Effector CD4-positive, alpha-beta T cell (primary cell): ENCODE results near the gene MLLT10.
A peak's percentile ranks its signal among the peaks of the same experiment; 100 is the strongest.
"Not testable (repeated sequence)": the region's sequence is repeated elsewhere in the genome, so short reads cannot be mapped to it uniquely, and the experiment has no call there.

Experiments
- DNase-seq: peaks from one replicate; pipeline ENCODE4 v3.0.0-alpha.2; 2020

Gene MLLT10

DNA sequence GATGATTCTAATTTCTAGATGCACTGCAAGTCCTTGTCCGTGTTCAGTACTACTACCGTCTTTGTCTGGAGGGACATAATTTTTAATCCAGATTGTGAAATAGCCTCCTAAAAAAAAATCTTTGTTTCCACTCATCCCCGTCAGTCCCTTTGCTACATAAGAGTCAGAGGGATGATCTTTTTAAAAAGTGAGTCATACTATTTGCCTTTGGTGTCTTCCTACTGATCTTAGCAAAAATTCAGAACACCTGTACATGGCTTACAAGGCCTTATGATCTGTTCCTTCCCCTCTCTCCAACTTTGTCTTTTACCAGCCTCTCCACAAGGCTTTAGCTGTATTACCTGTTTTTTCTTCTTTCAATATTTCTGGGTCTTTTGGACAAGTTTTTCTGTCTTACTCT lies 173.5 kb downstream of the MLLT10 start:
- no peak for DNase-seq

- no peak for DNase-seq
Observed at GRCh38 chr10:21712975-21713374, 178.9 kb downstream of the MLLT10 start.

DNA sequence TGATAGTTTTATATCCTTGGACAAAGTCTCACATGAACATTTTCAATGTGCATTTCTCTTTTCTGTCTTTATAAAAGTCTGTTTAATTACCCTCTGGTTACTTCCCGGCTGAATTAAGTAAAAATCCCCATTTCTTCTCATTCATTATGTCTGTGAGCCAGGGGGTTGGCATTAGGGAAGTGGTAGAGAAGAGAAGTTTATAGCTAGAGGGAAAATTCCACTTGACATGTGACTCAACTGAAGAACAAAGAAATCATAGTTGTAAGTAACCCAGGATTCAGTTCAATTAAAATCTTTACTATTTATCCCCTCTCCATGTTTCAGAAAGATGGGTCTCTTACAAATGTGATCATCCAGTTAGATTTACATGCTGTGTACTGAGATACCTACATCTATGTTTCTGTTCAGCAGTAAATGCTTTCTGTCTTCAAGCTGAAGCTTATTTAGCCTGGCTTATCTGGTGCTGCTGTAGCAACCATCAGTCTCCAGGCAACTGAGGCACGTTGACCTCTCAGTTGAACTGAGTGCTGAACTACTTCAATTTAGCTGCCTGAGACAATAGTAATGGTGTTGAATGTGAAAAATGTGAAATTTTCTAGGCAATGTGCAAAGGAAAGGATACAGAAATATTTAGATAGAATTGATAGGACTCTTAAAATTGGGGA lies 181.6 kb downstream of the MLLT10 start:
- DNase-seq, result no peak

DNA sequence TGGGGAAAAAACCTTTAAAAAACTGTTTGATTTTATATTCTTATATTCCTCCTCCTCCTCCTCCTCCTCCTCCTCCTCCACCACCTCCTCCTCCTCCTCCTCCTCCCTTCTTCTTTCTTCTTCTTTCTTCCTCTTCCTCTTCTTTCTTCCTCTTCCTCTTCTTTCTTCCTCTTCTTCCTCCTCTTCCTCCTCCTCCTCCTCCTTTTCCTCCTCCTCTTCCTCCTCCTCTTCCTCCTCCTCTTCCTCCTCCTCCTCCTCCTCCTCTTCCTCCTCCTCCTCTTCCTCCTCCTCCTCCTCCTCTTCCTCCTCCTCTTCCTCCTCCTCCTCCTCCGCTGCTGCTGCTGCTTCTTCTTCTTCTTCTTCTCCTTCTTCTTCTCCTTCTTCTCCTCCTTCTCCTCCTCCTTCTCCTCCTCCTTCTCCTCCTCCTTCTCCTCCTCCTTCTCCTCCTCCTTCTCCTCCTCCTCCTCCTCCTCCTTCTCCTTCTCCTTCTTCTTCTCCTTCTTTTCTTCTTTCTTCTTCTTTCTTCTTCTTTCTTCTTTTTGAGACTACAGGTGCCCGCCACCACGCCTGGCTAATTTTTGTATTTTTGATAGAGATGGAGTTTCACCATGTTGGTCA lies 183.5 kb downstream of the MLLT10 start:
- not testable (repeated sequence) for DNase-seq

GRCh38 chr10:21719502-21719901 lies 185.5 kb downstream of the MLLT10 start:
- DNase-seq, result no peak

GRCh38 chr10:21720090-21720489 lies 186.1 kb downstream of the MLLT10 start:
- no peak for DNase-seq

GRCh38 chr10:21721000-21721665 lies 187.1 kb downstream of the MLLT10 start:
- no peak for DNase-seq

- DNase-seq, result no peak
Observed at GRCh38 chr10:21722209-21722608, 188.2 kb downstream of the MLLT10 start.

- no peak for DNase-seq
Observed at GRCh38 chr10:21724020-21724589, 190.1 kb downstream of the MLLT10 start.

DNA sequence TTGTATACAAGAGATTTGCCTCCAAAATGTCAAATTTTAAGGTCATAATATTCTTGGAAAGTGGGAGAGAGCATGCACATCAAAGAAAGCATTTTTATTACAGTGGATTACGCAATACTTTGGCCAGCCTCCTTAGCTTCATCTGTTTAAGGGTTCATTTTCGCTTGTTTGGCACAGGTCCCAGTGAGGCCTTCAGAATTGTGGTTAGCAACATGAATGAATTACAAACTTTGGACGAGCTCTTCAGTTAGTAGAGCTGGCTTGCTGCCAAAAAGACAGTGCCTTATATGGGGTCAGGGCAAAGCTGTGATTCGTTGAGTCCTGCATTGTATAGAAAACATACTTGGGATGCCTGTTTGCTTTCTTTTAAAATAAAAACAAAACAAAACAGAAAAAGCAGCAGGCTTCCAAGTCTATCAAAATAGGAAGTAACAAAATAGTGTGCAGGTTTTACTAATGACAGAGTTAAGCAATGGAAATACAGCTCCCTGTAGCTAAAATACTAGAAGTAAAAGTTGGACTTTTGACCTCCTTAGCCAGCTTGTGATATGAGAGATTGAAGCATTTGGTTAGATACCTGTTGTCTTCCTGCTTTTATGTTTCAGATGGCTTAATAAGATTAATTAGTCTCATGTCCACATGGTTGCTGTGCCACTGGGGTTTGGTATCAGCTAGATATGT lies 190.8 kb downstream of the MLLT10 start:
- no peak for DNase-seq

DNA sequence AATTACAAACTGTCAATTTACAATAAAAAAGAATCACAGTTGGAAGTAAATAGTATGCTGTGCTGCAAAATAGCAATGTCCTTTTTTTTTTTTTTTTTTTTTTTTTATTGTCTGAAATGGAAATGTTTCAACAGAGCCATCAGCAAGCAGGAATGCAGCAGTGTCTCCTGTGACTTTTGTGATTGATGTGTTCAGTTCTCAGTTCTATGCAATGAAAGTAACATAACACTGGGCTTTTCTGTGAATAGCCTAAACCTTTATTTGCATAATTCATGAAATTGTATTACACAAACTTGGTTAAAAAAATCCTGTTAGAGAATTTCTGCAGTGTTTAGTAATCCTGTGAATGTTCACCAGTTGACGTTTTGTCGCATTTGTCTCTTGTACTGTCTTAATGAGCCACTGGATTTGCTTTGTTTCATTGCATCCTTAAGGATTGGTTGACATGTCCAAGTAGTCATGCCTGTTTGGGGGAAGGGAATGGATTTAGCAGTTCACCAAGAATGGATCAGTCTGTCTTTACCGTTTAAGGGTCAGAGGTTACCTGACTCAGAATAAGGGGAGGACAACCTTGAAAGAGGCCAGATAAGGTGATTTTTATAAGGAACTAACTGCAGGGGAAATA lies 192.7 kb downstream of the MLLT10 start:
- DNase-seq, result no peak

DNA sequence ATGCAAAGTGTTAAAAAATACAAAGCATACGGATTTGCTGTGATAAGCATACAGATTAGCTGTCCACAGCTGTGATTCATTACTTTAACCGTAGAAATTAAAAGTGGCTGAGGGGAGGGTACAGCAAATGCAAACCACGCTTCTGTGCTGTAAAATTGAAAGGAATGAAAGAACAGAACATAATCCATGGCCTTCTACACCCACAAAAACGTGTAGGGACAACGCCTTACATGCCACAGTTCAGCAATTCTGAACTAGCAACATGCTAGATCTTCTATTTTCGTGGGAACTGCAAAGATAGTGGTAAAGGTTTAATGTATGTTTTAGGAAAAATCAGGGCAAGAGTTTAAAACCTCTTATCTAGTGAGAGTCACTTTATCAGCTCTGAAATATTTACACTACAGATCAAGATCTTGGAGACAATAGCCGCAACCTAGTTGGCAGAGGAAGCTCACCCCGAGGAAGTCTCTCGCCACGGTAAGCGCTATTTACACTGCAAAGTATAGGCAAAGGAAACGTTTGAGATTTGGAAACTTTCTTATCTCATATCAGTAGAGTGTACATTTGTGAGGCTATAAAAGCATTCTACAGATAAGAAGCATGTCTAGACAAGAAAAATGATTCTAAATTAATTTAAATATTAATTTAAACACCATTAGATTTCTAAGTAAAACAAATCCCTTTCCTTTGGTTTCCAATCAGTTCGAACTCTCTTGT lies 193.6 kb downstream of the MLLT10 start:
- DNase-seq, result no peak

DNA sequence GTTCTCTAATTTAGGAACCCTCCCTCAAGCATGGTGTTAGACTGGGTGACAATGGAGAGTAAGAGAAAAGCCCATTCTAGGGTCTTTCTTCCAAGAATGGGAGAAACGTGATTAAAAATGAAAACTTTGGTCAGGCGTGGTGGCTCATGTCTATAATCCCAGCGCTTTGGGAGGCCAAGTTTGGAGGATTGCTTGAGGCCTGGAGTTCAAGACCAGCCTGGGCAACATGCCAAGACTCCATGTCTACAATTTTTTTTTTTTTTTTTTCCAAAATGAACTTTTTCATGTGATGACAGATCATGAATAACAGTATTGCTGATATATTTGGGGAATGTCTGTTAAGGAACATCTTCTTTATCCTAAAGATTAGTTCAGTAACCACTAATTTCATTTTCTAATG lies 194.6 kb downstream of the MLLT10 start:
- no peak for DNase-seq

DNA sequence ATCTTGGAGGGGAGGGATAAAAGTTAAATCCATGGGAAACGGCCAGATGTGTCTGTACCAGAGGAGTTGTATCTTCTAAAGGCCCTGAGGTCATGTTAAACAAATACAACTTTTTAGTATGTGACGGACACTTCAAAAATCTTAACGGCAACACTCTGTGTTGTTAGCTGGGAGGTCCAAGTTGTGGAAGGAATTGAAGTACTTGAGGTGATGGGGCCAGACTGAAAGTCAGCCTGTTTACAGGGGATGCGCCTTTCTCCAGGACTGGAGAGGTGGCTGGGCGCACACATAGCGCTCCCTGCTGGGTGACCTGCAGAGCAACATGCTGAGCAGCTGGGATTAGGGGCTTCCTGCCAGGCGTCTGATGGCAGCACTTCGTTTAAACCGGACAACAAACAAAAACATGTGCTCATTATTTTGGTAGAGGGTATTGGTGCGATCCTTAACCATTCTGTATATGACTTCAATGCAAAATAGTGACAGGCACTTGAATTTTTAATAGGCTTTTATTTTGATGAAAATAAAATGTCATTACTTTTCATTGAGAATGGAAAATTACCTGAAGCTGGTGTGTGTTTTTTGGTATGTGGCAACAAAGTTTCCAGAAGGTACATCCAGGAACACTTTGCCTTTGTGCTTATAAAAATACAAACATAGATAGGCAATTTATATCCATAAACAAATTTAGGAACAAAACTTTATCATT lies 198.2 kb downstream of the MLLT10 start:
- no peak for DNase-seq

DNA sequence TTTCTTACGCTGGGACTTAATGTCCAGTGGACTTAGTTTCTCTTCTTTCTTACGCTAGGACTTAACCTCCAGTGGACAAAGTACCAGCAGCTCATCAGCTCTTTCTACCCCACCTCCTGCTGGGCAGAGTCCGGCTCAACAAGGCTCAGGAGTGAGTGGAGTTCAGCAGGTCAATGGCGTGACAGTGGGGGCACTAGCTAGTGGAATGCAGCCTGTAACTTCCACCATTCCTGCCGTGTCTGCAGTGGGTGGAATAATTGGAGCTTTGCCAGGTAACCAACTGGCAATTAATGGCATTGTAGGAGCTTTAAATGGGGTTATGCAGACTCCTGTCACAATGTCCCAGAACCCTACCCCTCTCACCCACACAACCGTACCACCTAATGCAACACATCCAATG lies 199.7 kb downstream of the MLLT10 start:
- DNase-seq, result no peak

- DNase-seq, result no peak
Observed at GRCh38 chr10:21737106-21737505, 203.1 kb downstream of the MLLT10 start.

GRCh38 chr10:21740989-21741388 lies 207.0 kb downstream of the MLLT10 start:
- DNase-seq, result peak; percentile 38

DNA sequence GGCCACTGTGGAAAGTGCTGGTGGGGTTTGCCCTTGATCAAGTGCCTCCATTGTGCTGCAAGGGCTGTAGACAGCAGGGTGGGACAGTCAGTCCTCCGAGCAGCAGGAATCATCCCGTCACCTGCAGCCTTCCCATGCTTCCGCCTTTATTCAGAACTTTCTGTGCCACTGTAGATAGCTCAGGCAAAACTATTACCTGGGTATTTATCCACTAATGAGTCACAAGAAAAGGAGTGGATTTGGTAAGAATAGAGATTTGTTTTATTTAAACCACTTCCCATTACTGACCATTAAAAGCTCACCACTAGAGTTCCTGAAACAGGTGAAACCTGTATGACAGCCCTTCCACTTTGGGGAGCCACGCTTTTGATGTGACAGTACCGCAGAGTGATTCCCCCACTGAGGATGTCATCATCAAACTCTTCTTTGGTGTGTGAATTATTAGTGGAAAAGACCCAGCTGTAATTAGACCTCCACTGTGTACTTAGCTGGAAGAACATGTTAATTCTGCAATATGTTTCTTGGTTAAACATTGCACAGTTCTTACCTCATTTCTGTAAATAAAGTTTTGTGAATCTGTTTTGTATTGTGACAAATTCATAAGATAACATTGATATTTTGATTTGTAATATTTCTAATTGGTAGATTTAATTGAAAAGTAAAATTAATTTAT lies 208.8 kb downstream of the MLLT10 start:
- no peak for DNase-seq

GRCh38 chr10:21744223-21744622 lies 210.2 kb downstream of the MLLT10 start:
- DNase-seq, result no peak

- DNase-seq, result no peak
Observed at GRCh38 chr10:21746118-21746517, 212.1 kb downstream of the MLLT10 start.

DNA sequence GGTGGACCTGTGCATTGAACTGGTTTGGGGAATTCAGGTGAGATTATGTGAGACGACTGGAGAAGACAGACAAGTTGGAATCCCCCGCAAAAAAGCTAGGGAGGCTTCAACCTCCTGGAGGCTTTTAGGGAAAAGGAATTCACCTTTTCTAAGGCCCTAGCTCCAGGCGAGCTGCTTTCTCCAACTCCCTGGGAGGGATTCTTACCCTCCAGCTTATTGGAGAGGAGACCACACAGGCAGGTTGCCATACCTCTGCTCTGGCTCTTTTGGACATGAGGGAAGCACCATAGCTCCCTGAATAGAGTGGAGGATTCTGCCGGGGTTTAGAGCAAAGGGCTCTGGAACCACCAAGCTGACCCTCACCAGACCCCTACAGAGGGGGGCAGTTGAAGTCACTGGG lies 213.8 kb downstream of the MLLT10 start:
- no peak for DNase-seq
